ENCODE measurements around the gene MAN1C1.
A peak's percentile ranks its signal among the peaks of the same experiment; 100 is the strongest.

DNA sequence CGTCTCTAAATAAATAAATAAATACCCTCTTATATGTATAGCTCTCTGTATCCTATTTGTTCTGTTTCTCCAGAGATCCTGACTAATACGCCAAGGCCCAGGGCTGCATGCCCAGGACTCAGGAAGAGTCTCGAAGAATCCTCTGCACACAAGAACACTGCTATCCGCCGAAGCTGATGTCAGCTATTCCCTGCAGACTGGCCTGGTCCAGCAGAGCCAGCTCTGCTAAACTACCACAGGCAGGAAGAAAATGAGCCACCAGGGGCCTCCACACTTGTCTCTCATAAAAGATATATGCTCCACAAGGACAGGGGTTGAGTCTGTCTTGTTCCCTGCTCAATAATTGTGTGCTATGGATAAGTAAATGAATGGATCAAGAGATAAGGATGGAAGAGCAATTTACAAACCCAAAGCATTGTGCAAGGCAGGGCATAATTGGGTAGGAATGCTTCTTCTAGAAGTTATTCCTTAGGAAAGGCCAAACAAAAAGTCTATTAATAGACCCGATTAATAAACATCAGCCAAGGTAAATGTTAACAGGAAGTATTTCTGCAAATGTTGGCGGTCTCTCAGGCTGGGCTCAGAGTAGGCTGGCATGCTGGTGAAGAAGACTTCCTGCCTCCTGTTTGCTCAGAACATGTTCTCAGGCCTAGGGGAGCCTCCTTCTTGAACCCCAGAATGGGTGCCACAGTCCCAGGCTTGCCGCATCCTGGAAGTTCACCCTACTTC, 26.3 kb upstream of the MAN1C1 start:
- no peak for TF ChIP-seq POLR2AphosphoS5 (IDR thresholded peaks at IDR 0.05; ENCODE audit: insufficient read depth, low read depth, low read length)
- TF ChIP-seq, protein P1, sequence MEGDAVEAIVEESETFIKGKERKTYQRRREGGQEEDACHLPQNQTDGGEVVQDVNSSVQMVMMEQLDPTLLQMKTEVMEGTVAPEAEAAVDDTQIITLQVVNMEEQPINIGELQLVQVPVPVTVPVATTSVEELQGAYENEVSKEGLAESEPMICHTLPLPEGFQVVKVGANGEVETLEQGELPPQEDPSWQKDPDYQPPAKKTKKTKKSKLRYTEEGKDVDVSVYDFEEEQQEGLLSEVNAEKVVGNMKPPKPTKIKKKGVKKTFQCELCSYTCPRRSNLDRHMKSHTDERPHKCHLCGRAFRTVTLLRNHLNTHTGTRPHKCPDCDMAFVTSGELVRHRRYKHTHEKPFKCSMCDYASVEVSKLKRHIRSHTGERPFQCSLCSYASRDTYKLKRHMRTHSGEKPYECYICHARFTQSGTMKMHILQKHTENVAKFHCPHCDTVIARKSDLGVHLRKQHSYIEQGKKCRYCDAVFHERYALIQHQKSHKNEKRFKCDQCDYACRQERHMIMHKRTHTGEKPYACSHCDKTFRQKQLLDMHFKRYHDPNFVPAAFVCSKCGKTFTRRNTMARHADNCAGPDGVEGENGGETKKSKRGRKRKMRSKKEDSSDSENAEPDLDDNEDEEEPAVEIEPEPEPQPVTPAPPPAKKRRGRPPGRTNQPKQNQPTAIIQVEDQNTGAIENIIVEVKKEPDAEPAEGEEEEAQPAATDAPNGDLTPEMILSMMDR (IDR thresholded peaks at IDR 0.05; ENCODE audit: extremely low read depth in 1 of 2, insufficient read depth in 1 of 2, low read depth in 1 of 2, low read length in 2 of 2) = peak in 1 of 2 donors; percentile 8

Data from endothelial cell of umbilical vein (primary cell).